ENCODE measurements around the gene HRAS.

DNA sequence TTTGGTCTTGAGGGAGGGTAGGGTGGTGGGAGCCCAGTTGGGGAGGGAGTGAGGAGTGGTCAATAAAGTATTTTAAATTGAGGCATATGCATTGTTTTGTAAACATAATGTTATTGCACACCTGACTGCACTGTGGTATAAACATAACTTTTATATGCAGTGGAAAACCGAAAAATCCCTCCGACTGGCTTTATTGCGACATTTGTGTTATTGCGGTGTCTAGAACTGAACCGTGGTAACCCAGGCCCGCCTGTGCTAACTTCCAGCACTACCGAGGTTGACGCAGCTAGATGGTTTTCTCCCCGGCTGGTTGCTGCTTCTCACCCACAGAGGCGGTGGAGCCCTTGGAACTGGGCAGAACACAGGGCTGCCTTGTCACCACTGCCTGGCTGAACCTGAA lies 20.8 kb downstream of the HRAS start:
- TF ChIP-seq, protein P1, sequence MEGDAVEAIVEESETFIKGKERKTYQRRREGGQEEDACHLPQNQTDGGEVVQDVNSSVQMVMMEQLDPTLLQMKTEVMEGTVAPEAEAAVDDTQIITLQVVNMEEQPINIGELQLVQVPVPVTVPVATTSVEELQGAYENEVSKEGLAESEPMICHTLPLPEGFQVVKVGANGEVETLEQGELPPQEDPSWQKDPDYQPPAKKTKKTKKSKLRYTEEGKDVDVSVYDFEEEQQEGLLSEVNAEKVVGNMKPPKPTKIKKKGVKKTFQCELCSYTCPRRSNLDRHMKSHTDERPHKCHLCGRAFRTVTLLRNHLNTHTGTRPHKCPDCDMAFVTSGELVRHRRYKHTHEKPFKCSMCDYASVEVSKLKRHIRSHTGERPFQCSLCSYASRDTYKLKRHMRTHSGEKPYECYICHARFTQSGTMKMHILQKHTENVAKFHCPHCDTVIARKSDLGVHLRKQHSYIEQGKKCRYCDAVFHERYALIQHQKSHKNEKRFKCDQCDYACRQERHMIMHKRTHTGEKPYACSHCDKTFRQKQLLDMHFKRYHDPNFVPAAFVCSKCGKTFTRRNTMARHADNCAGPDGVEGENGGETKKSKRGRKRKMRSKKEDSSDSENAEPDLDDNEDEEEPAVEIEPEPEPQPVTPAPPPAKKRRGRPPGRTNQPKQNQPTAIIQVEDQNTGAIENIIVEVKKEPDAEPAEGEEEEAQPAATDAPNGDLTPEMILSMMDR (IDR thresholded peaks at IDR 0.05 in 4 of 5, conservative IDR thresholded peaks at IDR 0.05 in 1 of 5), result no peak
- TF ChIP-seq POLR2A (IDR thresholded peaks at IDR 0.05), result no peak
